NCI-H748 (cell line): Measurements from ENCODE around the gene SLC30A5.
A peak's percentile ranks its signal among the peaks of the same experiment; 100 is the strongest.

Experiments used
- DNase-seq: peaks from one replicate; lab custom pipeline; 2025; ENCODE audit not compliant: unreplicated experiment; lab: John Stamatoyannopoulos, UW

The SLC30A5 gene

GRCh38 chr5:69166686-69167492 lies 73.1 kb downstream of the SLC30A5 start, which contains the start of gene CCNB1:
Gene CCNB1 (plus strand): TSS chr5:69167150. CDS start chr5:69167263, 113 bp downstream.
- peak; percentile 99 for DNase-seq

- peak; percentile 37 for DNase-seq
Measured at GRCh38 chr5:69167493-69167855, 73.7 kb downstream of the SLC30A5 start.

GRCh38 chr5:69167929-69168328 lies 74.1 kb downstream of the SLC30A5 start:
- DNase-seq: no peak

- no peak for DNase-seq
Measured at GRCh38 chr5:69170495-69170894, 76.7 kb downstream of the SLC30A5 start.

- no peak for DNase-seq
Measured at GRCh38 chr5:69170969-69171368, 77.2 kb downstream of the SLC30A5 start.
